HUES6 (cell line): Measurements from ENCODE around the gene CEP170B.

Source experiments
- H3K27ac ChIP-seq: 2 replicates; pipeline ENCODE4 v1.7.0; 2013; ENCODE audit warnings: low read depth, mild to moderate bottlenecking, low read length, inconsistent platforms
- H3K27me3 ChIP-seq: 2 replicates; pipeline ENCODE4 v1.6.1; 2013; ENCODE audit warnings: low read length; ENCODE audit not compliant: control insufficient read depth, insufficient read depth
- H3K36me3 ChIP-seq: 2 replicates; pipeline ENCODE4 v1.6.1; 2013; ENCODE audit warnings: low read length; ENCODE audit not compliant: control insufficient read depth, insufficient read depth
- H3K4me1 ChIP-seq: 2 replicates; pipeline ENCODE4 v1.6.1; 2013; ENCODE audit warnings: low read length; ENCODE audit not compliant: control insufficient read depth, insufficient read depth
- H3K4me3 ChIP-seq: 2 replicates; pipeline ENCODE4 v1.5.1; 2013; ENCODE audit warnings: low read depth, low read length
- H3K9ac ChIP-seq: one replicate; pipeline ENCODE4 v1.6.1; 2013; ENCODE audit warnings: mild to moderate bottlenecking, low read length
- H3K9me3 ChIP-seq: 2 replicates; pipeline ENCODE4 v1.6.1; 2013; ENCODE audit warnings: low read depth, low read length; ENCODE audit not compliant: control insufficient read depth, insufficient read depth

Gene CEP170B

GRCh38 chr14:104925855-104926609, 61.0 kb downstream of the CEP170B start:
- peaks cover 5% of the 10 kb centered on the region; the same call in 1 of the 2 replicates for H3K4me1 ChIP-seq
- H3K36me3 ChIP-seq = no peaks in the 10 kb centered on the region
- H3K9ac ChIP-seq = no peak overlapping the region
- H3K4me3 ChIP-seq = no peak overlapping the region
- H3K27me3 ChIP-seq = peaks cover 27% of the 10 kb centered on the region
- peaks cover 7% of the 10 kb centered on the region; the same call in 1 of the 2 replicates for H3K9me3 ChIP-seq
- H3K27ac ChIP-seq = no peak overlapping the region

- no peak overlapping the region for H3K27ac ChIP-seq
Measured at GRCh38 chr14:104926619-104927431, 61.8 kb downstream of the CEP170B start.

DNA sequence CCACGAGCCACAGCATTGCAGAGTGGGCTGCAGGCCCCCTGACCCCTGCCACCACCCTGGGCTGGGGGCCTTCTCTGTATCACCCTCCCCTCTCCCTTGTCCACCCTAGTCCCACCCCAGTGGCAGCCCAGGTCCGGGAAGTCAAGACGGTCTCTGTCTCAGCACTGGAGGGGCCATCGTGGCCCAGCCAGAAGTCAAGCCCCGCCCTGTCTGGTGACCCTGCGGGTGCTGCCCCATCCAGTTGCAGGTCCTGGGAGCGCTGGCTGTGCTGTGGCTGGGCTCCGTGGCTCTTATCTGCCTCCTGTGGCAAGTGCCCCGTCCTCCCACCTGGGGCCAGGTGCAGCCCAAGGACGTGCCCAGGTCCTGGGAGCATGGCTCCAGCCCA, 62.4 kb downstream of the CEP170B start:
- Histone ChIP-seq H3K4me1 (peaks cover 12% of the 10 kb centered on the region; the same call in 1 of the 2 replicates), H3K9ac (no peak overlapping the region)

More at GRCh38 chr14:104926619-104927431, 61.8 kb downstream of the CEP170B start:
- Histone ChIP-seq H3K9ac (no peak overlapping the region), H3K4me1 (peaks cover 6% of the 10 kb centered on the region; the same call in 1 of the 2 replicates), H3K27me3 (peaks cover 35% of the 10 kb centered on the region), H3K9me3 (peaks cover 7% of the 10 kb centered on the region; the same call in 1 of the 2 replicates), H3K36me3 (no peaks in the 10 kb centered on the region), H3K4me3 (no peak overlapping the region)

GRCh38 chr14:104927901-104928300, 62.8 kb downstream of the CEP170B start:
- H3K9ac ChIP-seq = no peak overlapping the region

More for the DNA sequence above, 62.4 kb downstream of the CEP170B start:
- Histone ChIP-seq H3K9me3 (peaks cover 7% of the 10 kb centered on the region; the same call in 1 of the 2 replicates), H3K4me3 (no peak overlapping the region), H3K27me3 (peaks cover 41% of the 10 kb centered on the region), H3K36me3 (no peaks in the 10 kb centered on the region), H3K27ac (no peak overlapping the region)

DNA sequence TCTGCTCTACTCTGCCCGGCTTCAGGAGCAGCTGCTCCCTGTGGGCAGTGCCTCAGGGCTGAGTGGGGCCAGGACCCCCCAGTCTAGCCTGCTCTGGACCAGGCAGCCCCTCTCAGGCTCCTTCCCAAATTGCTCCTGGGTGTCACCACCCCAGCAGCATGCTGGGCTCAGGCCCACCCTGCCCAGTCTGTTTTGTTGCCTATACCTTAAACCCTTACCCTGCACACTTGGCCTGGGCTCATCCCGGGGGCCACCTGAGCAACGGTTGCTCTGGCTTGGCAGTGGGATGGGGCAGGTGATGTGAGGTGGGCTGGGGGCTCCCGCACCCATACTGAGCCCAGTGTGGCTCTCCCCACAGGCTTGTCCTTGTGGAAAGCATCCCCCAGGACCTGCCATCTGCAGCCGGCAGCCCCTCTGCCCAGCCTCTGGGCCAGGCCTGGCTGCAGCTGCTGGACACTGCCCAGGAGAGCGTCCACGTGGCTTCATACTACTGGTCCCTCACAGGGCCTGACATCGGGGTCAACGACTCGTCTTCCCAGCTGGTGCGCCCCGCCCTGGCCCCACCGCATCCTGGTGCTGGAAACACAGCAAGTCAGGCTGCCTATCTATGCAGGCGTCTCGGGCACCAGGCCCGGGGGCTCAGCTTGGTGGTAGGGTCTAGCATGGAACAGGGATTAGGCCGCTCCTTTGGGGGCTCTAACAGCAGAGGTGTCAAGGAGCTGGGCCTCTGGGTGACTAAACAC, 63.5 kb downstream of the CEP170B start:
- H3K4me3 ChIP-seq = no peak overlapping the region
- H3K36me3 ChIP-seq = no peaks in the 10 kb centered on the region
- H3K9ac ChIP-seq = no peak overlapping the region
- H3K4me1 ChIP-seq = peaks cover 13% of the 10 kb centered on the region; the same call in 1 of the 2 replicates
- peaks cover 50% of the 10 kb centered on the region for H3K27me3 ChIP-seq
- no peak overlapping the region for H3K27ac ChIP-seq
- H3K9me3 ChIP-seq = peaks cover 7% of the 10 kb centered on the region; the same call in 1 of the 2 replicates

More at GRCh38 chr14:104927901-104928300, 62.8 kb downstream of the CEP170B start:
- Histone ChIP-seq H3K9me3 (peaks cover 7% of the 10 kb centered on the region; the same call in 1 of the 2 replicates), H3K36me3 (no peaks in the 10 kb centered on the region), H3K4me3 (no peak overlapping the region), H3K27ac (no peak overlapping the region), H3K27me3 (peaks cover 46% of the 10 kb centered on the region), H3K4me1 (peaks cover 13% of the 10 kb centered on the region; the same call in 1 of the 2 replicates)

DNA sequence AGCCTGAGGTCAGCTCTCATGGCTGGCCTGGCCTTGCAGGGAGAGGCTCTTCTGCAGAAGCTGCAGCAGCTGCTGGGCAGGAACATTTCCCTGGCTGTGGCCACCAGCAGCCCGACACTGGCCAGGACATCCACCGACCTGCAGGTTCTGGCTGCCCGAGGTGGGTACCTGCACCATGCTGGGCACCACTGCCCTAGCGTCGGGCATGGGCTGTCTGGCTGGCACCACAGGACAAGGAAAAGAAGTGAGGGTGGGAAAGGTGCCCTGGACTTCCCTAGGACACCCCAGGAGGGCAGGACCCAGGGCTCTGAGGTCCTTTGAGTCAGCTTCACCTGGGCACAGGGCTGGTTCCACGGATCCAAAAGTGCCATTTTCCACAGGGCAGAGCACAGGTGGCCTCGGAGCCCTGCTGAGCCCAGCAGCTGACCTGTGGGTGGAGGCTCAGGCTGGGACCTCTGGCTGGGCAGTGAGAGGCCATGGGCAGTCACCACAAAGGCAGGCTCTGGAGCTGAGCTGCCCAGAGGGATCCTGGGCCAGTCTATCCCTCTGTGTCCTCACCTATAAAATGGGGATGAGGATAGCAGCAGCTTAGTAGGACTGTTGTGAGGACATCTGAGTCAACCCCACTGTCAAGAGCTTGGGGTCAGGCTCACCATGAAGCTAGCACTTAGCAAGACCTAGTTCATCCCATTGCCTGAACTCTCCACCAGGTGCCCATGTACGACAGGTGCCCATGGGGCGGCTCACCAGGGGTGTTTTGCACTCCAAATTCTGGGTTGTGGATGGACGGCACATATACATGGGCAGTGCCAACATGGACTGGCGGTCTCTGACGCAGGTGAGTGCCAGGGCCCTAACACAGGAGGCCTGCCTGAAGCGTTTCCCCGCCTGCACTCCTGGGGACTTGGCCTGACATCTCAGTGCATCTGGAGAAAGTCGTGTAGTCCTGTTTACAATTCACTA, 64.5 kb downstream of the CEP170B start:
- Histone ChIP-seq H3K4me1 (peaks cover 13% of the 10 kb centered on the region; the same call in 1 of the 2 replicates), H3K9me3 (no peaks in the 10 kb centered on the region), H3K27me3 (peaks cover 57% of the 10 kb centered on the region), H3K36me3 (no peaks in the 10 kb centered on the region), H3K27ac (no peak overlapping the region), H3K9ac (no peak overlapping the region), H3K4me3 (no peak overlapping the region)

GRCh38 chr14:104930526-104931303, 65.6 kb downstream of the CEP170B start:
- Histone ChIP-seq H3K9me3 (no peaks in the 10 kb centered on the region), H3K4me1 (peaks cover 13% of the 10 kb centered on the region; the same call in 1 of the 2 replicates), H3K27me3 (peaks cover 68% of the 10 kb centered on the region), H3K9ac (no peak overlapping the region), H3K36me3 (no peaks in the 10 kb centered on the region), H3K4me3 (no peak overlapping the region), H3K27ac (no peak overlapping the region)

- Histone ChIP-seq H3K27ac (no peak overlapping the region), H3K4me3 (peak overlapping the region; percentile 60; the same call in 1 of the 2 replicates), H3K27me3 (peaks cover 69% of the 10 kb centered on the region), H3K9me3 (no peaks in the 10 kb centered on the region), H3K9ac (no peak overlapping the region), H3K4me1 (peaks cover 8% of the 10 kb centered on the region; the same call in 1 of the 2 replicates), H3K36me3 (no peaks in the 10 kb centered on the region)
Measured at GRCh38 chr14:104931304-104931770, 66.3 kb downstream of the CEP170B start.
